Mammary epithelial cell (primary cell): ENCODE data around the gene EWSR1.

ENCODE experiments used
- EZH2 ChIP-seq: IDR thresholded peaks from 2 replicates; pipeline ENCODE4 v1.6.1; 2012; ENCODE audit warnings: low read length, inconsistent platforms, borderline replicate concordance
- TF ChIP-seq, protein P1 (sequence below), 2 donors: IDR thresholded peaks in 1 of 2; conservative IDR thresholded peaks in 1 of 2; 2 replicates each; pipeline ENCODE4 v1.5.1; 2011 to 2012; ENCODE audit warnings: inconsistent platforms in 2 of 2, low read length in 2 of 2, mild to moderate bottlenecking in 2 of 2, control low read depth in 1 of 2, low read depth in 1 of 2; ENCODE audit not compliant: insufficient read depth in 1 of 2; ENCODE audit errors: extremely low read depth in 1 of 2

GRCh38 chr22:29244785-29245625 is 23.1 kb upstream of the EWSR1 start:
- TF ChIP-seq, protein P1, sequence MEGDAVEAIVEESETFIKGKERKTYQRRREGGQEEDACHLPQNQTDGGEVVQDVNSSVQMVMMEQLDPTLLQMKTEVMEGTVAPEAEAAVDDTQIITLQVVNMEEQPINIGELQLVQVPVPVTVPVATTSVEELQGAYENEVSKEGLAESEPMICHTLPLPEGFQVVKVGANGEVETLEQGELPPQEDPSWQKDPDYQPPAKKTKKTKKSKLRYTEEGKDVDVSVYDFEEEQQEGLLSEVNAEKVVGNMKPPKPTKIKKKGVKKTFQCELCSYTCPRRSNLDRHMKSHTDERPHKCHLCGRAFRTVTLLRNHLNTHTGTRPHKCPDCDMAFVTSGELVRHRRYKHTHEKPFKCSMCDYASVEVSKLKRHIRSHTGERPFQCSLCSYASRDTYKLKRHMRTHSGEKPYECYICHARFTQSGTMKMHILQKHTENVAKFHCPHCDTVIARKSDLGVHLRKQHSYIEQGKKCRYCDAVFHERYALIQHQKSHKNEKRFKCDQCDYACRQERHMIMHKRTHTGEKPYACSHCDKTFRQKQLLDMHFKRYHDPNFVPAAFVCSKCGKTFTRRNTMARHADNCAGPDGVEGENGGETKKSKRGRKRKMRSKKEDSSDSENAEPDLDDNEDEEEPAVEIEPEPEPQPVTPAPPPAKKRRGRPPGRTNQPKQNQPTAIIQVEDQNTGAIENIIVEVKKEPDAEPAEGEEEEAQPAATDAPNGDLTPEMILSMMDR (conservative IDR thresholded peaks at IDR 0.05 in 1 of 2, IDR thresholded peaks at IDR 0.05 in 1 of 2; ENCODE audit: extremely low read depth in 1 of 2, insufficient read depth in 1 of 2, low read depth in 1 of 2, low read length in 2 of 2): no peak
- no peak for TF ChIP-seq EZH2
